Esophagus squamous epithelium (tissue), 5 donors: Measurements from ENCODE around the gene CORO1C. TPM values are rescaled to one million over a fixed set of nuclear protein-coding genes. Genes with fewer than 3 reads are reported as not detected.

Source experiments
- DNase-seq: peaks from one replicate; lab custom pipeline; 2025; lab: John Stamatoyannopoulos, UW
- H3K27ac ChIP-seq, 4 donors: fragments of 200-600 bp; sonication (generic); one replicate each; pipeline ENCODE4 v1.5.1; 2016 to 2019; ENCODE audit warnings: mild to moderate bottlenecking in 1 of 4
- H3K27me3 ChIP-seq, 4 donors: fragments of 200-600 bp; sonication (generic); 1 replicate in 3 of 4; 2 replicates in 1 of 4; pipeline versions ENCODE4 v1.5.1 to v1.6.0; 2017 to 2021; ENCODE audit warnings: antibody characterized with exemption in 1 of 4
- H3K36me3 ChIP-seq, 3 donors: fragments of 200-600 bp; sonication (generic); one replicate each; pipeline ENCODE4 v1.5.1; 2016 to 2019
- H3K4me1 ChIP-seq, 3 donors: fragments of 200-600 bp; sonication (generic); one replicate each; pipeline ENCODE4 v1.5.1; 2017 to 2019
- H3K4me3 ChIP-seq, 4 donors: fragments of 200-600 bp; sonication (generic); 1 replicate in 3 of 4; 2 replicates in 1 of 4; pipeline ENCODE4 v1.5.1; 2016 to 2019; ENCODE audit warnings: mild to moderate bottlenecking in 2 of 4, moderate library complexity in 1 of 4
- H3K9me3 ChIP-seq, 3 donors: fragments of 200-600 bp; sonication (generic); one replicate each; pipeline ENCODE4 v1.5.1; 2016 to 2019
- POLR2A ChIP-seq, 4 donors: fragments of 450-650 bp; IDR thresholded peaks; one replicate each; pipeline ENCODE4 v1.6.1; 2017; ENCODE audit warnings: antibody characterized with exemption in 4 of 4, mild to moderate bottlenecking in 4 of 4, moderate library complexity in 3 of 4
- WGBS, 2 donors: methylation state at CpG; one replicate each; pipeline ENCODE4 v1.1.5; 2018; 5-methylcytosine and 5-hydroxymethylcytosine counted together
- intact Hi-C: fragments of 100-400 bp; cut with DNase I; formaldehyde crosslinking; loops from one replicate; pipeline ENCODE4 v1.15.0; 2022
- total RNA-seq, 4 donors: library from RNA; depleted of rRNA; stranded (reverse); fragments of >200 nt; gene quantifications; one replicate each; pipeline ENCODE4 v1.1.0, GENCODE V29; 2016
- TF ChIP-seq, protein P1 (sequence below), 6 experiments: fragments of 450-650 bp in 4 of 6; fragments of 200-600 bp in 2 of 6; sonication (generic) in 2 of 6; IDR thresholded peaks; one replicate each; pipeline ENCODE4 v1.5.1; 2016 to 2019; ENCODE audit warnings: antibody characterized with exemption in 6 of 6, mild to moderate bottlenecking in 4 of 6, moderate library complexity in 4 of 6
- donor health status: DM: yes; HTN: yes; CAD: no.

Gene CORO1C
- total RNA-seq, 4 donors from 2014 or later = 67.2 to 142 (median 114) TPM

DNA sequence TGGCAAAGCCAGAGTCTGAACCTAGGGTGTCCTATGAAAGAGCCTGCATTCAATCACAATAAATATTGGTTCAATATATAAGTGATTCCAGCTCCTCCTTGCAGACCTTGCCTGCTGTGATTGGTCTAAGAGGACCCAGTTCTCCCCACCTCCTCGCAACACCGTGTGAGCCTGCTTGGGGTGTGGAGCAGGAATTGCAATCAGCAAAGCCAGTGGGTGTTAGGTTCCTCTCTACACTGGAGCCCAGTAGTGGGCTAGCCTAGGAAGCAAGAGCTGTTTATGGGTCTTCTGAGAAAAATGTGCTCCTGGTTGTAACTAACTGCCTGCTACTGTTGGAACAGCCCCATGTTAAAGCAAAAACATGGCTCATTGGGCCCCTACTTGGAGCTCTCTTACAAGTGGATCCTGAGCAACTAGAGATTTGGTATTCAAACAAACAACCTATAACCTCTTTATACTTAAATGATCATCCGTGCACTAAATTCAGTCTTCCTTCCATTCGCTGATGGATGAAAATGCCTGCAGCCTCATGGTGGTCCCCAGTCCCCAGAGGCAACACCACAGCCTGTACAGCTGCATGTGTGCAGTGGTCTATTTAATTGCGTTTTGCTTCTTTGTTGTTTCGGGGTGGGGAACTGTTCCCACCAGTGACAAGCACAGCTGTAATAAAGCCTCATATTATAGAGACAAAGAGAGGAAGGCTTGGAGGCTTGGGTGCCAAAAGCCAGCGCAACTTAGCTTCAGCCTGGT lies 93.9 kb downstream of the CORO1C start:
- intact Hi-C loops = no loop called here
- H3K9me3 ChIP-seq = no peaks in the 10 kb centered on the region
- 63 to 78% methylated on average over 4 to 6 of the region's 7 CpGs for WGBS, 2 donors
- TF ChIP-seq POLR2A (IDR thresholded peaks at IDR 0.05) = no peak
- TF ChIP-seq, protein P1, sequence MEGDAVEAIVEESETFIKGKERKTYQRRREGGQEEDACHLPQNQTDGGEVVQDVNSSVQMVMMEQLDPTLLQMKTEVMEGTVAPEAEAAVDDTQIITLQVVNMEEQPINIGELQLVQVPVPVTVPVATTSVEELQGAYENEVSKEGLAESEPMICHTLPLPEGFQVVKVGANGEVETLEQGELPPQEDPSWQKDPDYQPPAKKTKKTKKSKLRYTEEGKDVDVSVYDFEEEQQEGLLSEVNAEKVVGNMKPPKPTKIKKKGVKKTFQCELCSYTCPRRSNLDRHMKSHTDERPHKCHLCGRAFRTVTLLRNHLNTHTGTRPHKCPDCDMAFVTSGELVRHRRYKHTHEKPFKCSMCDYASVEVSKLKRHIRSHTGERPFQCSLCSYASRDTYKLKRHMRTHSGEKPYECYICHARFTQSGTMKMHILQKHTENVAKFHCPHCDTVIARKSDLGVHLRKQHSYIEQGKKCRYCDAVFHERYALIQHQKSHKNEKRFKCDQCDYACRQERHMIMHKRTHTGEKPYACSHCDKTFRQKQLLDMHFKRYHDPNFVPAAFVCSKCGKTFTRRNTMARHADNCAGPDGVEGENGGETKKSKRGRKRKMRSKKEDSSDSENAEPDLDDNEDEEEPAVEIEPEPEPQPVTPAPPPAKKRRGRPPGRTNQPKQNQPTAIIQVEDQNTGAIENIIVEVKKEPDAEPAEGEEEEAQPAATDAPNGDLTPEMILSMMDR (IDR thresholded peaks at IDR 0.05) = no peak
- H3K27me3 ChIP-seq = peaks cover 0 to 18% (median 0%) of the 10 kb centered on the region in 4 donors
- no peaks in the 10 kb centered on the region for H3K36me3 ChIP-seq
- DNase-seq = no peak
- peak overlapping the region in 3 of 4 donors; percentile 51 to 65 (median 59) for H3K27ac ChIP-seq
- peaks cover 10 to 47% (median 31%) of the 10 kb centered on the region in 3 donors for H3K4me1 ChIP-seq
- H3K4me3 ChIP-seq = no peak overlapping the region

GRCh38 chr12:108635997-108636808 lies 95.1 kb downstream of the CORO1C start:
- Histone ChIP-seq H3K9me3 (no peaks in the 10 kb centered on the region), H3K27ac (peak overlapping the region in 2 of 4 donors; percentile 75 to 85), H3K36me3 (no peaks in the 10 kb centered on the region), H3K27me3 (peaks cover 0 to 18% (median 0%) of the 10 kb centered on the region in 4 donors), H3K4me3 (no peak overlapping the region), H3K4me1 (peaks cover 10 to 51% (median 31%) of the 10 kb centered on the region in 3 donors)
- 70 to 83% methylated on average over 4 to 5 of the region's 6 CpGs for WGBS, 2 donors
- intact Hi-C loops = no loop called here
- DNase-seq = no peak
- no peak for TF ChIP-seq POLR2A (IDR thresholded peaks at IDR 0.05)
- TF ChIP-seq, protein P1 (IDR thresholded peaks at IDR 0.05) = no peak

GRCh38 chr12:108635201-108635996 lies 95.9 kb downstream of the CORO1C start:
- Histone ChIP-seq H3K4me1 (peaks cover 17 to 59% (median 38%) of the 10 kb centered on the region in 3 donors), H3K9me3 (no peaks in the 10 kb centered on the region), H3K27me3 (peaks cover 0 to 18% (median 0%) of the 10 kb centered on the region in 4 donors), H3K36me3 (no peaks in the 10 kb centered on the region), H3K4me3 (peak overlapping the region in 1 of 4 donors; percentile 32), H3K27ac (peak overlapping the region in 3 of 4 donors; percentile 22 to 85 (median 75))
- TF ChIP-seq, protein P1 (IDR thresholded peaks at IDR 0.05) = no peak
- TF ChIP-seq POLR2A (IDR thresholded peaks at IDR 0.05) = peak in 1 of 4 donors; percentile 71
- 22 to 35% methylated on average over 12 to 14 of the region's 15 CpGs for WGBS, 2 donors
- DNase-seq = no peak
- intact Hi-C loops = no loop called here

DNA sequence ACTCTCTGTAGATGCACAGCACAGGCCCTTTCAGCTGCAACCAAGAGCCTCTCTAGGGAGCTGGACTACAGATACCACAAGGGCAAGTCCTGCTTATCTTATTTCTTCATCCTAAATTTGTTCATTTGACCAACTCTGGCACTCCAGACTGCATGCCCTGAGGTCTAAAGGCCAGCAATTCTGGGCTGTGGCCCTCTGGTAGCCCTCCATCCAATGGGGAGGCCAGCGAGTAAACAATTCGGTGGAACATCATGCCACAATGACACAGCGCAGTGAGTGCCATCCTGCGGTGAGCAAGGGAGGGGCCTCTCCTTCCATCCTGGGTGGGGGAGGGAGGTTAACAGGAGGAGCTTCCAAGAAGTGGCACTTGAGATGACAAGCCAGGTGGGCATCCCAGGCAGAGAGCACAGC lies 97.0 kb downstream of the CORO1C start:
- H3K9me3 ChIP-seq = no peaks in the 10 kb centered on the region
- no peak for DNase-seq
- WGBS, 2 donors = 73 to 76% methylated on average over 3 to 4 of the region's 4 CpGs
- peaks cover 27 to 64% (median 48%) of the 10 kb centered on the region in 3 donors for H3K4me1 ChIP-seq
- peak overlapping the region in 1 of 4 donors; percentile 56 for H3K4me3 ChIP-seq
- TF ChIP-seq, protein P1 (IDR thresholded peaks at IDR 0.05) = no peak
- TF ChIP-seq POLR2A (IDR thresholded peaks at IDR 0.05) = peak in 1 of 4 donors; percentile 4
- H3K27me3 ChIP-seq = peaks cover 0 to 18% (median 0%) of the 10 kb centered on the region in 4 donors
- H3K27ac ChIP-seq = peak overlapping the region; percentile 40 to 85 (median 70)
- no peaks in the 10 kb centered on the region for H3K36me3 ChIP-seq
- intact Hi-C loops = no loop called here
